ENCODE measurements around the gene TULP4.

DNA sequence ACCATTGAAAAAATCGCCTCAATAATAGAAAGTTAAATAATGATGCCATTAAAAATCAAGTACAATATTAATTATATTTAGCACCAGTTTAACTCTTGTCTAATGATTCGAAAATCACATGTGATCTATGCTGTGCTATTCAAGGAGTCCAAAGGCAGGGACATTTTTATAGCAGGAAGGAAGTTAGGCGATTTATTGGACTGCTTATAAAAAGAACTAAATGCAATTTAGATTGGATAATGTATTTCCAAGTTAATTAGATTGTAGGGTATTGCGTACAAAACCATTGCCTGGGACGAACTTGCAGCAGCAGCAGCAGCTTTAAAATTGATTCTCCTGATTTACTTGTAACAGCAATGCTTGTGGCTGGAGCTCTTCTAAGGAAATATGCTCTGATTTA is 160.2 kb downstream of the TULP4 start:
- TF ChIP-seq EZH2 (IDR thresholded peaks at IDR 0.05): no peak
- TF ChIP-seq, protein P1, sequence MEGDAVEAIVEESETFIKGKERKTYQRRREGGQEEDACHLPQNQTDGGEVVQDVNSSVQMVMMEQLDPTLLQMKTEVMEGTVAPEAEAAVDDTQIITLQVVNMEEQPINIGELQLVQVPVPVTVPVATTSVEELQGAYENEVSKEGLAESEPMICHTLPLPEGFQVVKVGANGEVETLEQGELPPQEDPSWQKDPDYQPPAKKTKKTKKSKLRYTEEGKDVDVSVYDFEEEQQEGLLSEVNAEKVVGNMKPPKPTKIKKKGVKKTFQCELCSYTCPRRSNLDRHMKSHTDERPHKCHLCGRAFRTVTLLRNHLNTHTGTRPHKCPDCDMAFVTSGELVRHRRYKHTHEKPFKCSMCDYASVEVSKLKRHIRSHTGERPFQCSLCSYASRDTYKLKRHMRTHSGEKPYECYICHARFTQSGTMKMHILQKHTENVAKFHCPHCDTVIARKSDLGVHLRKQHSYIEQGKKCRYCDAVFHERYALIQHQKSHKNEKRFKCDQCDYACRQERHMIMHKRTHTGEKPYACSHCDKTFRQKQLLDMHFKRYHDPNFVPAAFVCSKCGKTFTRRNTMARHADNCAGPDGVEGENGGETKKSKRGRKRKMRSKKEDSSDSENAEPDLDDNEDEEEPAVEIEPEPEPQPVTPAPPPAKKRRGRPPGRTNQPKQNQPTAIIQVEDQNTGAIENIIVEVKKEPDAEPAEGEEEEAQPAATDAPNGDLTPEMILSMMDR (IDR thresholded peaks at IDR 0.05): no peak

Measured in neural progenitor cell (in vitro differentiated cells).